Osteoblast (primary cell): Measurements from ENCODE around the gene CHN1. TPM values are rescaled to one million over a fixed set of nuclear protein-coding genes. Genes with fewer than 3 reads are reported as not detected.

Source experiments
- DNase-seq: peaks from one replicate; pipeline ENCODE4 v3.0.0; 2011; ENCODE audit warnings: low spot score, mixed read lengths; ENCODE audit not compliant: insufficient read length; ENCODE audit errors: missing footprints
- H2AFZ ChIP-seq: 2 replicates; pipeline ENCODE4 v1.6.0; 2011; ENCODE audit warnings: mild to moderate bottlenecking, low read length
- H3K27ac ChIP-seq: 2 replicates; pipeline ENCODE4 v1.5.1; 2011; ENCODE audit warnings: mild to moderate bottlenecking, low read depth, low read length, moderate library complexity
- H3K27me3 ChIP-seq: 2 replicates; pipeline ENCODE4 v1.6.0; 2012; ENCODE audit warnings: mild to moderate bottlenecking, control low read depth, inconsistent platforms, low read length, moderate library complexity; ENCODE audit not compliant: insufficient read depth
- H3K36me3 ChIP-seq: 2 replicates; pipeline ENCODE4 v1.5.1; 2011; ENCODE audit warnings: mild to moderate bottlenecking, low read length, control low read depth, moderate library complexity; ENCODE audit not compliant: insufficient read depth
- H3K4me1 ChIP-seq: 2 replicates; pipeline ENCODE4 v1.5.1; 2011; ENCODE audit warnings: mild to moderate bottlenecking, low read length, control low read depth, moderate library complexity; ENCODE audit not compliant: insufficient read depth
- H3K4me2 ChIP-seq: 2 replicates; pipeline ENCODE4 v1.6.0; 2011; ENCODE audit warnings: mild to moderate bottlenecking, low read length; ENCODE audit not compliant: insufficient read depth
- H3K4me3 ChIP-seq: fragments of 200-600 bp; sonication (generic); 3 replicates; pipeline ENCODE4 v1.5.1; 2012; ENCODE audit warnings: mild to moderate bottlenecking, low read length, inconsistent platforms; ENCODE audit not compliant: insufficient read depth
- H3K79me2 ChIP-seq: 2 replicates; pipeline ENCODE4 v1.6.0; 2012; ENCODE audit warnings: mild to moderate bottlenecking, low read length, control low read depth, inconsistent platforms; ENCODE audit not compliant: insufficient read depth
- H3K9me3 ChIP-seq: 2 replicates; pipeline ENCODE4 v1.5.1; 2011; ENCODE audit warnings: low read depth, low read length, control low read depth
- H4K20me1 ChIP-seq: 2 replicates; pipeline ENCODE4 v1.6.0; 2012; ENCODE audit warnings: mild to moderate bottlenecking, low read length, control low read depth; ENCODE audit not compliant: insufficient read depth
- CTCF ChIP-seq: IDR thresholded peaks from 2 replicates; pipeline ENCODE4 v1.5.1; 2011; ENCODE audit warnings: mild to moderate bottlenecking, low read depth, low read length, moderate library complexity; ENCODE audit errors: extremely low read depth
- total RNA-seq: library from RNA; depleted of rRNA; stranded (reverse); fragments of >200 nt; gene quantifications from 2 replicates; pipeline ENCODE4 v1.2.3, GENCODE V29; 2012

Gene CHN1
- total RNA-seq, 1 donor: 33.7 TPM

DNA sequence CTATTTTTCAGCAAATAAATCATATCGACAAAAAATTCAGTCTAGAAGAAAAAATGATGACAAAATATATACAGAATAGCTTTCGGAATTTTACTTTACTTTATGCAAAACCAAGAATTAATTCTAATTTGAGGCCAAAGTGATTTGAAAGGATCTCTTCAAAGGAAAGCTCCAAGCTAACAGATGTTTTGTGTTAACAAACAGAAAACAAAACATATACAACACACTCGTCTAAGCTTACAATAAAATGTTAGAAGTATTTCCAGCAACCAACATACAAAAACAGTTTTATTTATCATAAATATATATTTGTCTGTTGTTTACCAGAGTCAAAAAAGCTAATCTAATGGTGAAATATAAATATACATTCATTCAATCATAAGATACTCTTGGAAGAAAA is 122.8 kb downstream of the CHN1 start:
- Histone ChIP-seq H3K4me1 (no peaks in the 10 kb centered on the region), H3K27ac (no peak overlapping the region), H4K20me1 (no peaks in the 10 kb centered on the region), H3K4me3 (no peak overlapping the region), H3K36me3 (no peaks in the 10 kb centered on the region), H3K79me2 (no peaks in the 10 kb centered on the region), H3K27me3 (no peaks in the 10 kb centered on the region), H2AFZ (no peak overlapping the region), H3K4me2 (no peak overlapping the region), H3K9me3 (no peaks in the 10 kb centered on the region)
- DNase-seq: no peak
- TF ChIP-seq CTCF: no peak

GRCh38 chr2:174881678-174882077 is 123.5 kb downstream of the CHN1 start:
- H2AFZ ChIP-seq: peak overlapping the region; percentile 1
- no peak for DNase-seq
- no peaks in the 10 kb centered on the region for H4K20me1 ChIP-seq
- no peak overlapping the region for H3K27ac ChIP-seq
- no peaks in the 10 kb centered on the region for H3K9me3 ChIP-seq
- H3K36me3 ChIP-seq: no peaks in the 10 kb centered on the region
- H3K4me2 ChIP-seq: no peak overlapping the region
- H3K27me3 ChIP-seq: no peaks in the 10 kb centered on the region
- no peak for TF ChIP-seq CTCF
- no peaks in the 10 kb centered on the region for H3K79me2 ChIP-seq
- no peaks in the 10 kb centered on the region for H3K4me1 ChIP-seq
- no peak overlapping the region for H3K4me3 ChIP-seq

DNA sequence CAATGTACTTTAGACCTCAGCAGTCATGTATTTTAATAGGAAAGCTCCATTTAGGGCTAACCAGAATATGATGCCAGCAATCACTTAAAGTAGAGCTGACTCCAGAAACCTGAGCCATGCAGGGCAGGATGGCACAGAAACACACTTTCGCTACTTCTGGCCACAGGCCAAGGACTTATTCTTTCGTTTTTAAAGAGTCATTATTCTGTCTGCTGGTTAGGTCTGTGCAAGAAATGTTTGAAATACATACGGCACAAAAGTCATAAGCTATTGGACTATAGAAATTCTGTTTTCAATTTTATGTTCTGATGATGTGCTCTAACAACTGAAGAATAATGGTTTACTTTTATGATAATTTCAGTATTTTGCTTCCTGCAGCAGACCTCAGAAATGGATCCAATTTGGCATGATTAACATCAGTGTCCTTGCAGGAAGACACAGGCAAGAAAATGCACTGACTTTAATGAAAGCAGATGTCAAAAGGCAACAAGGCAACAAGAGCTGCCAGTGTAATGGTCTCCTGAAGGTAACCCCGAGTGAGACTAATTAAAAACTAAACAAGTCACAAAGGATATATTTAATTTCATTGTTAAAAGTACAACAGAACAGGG is 126.5 kb downstream of the CHN1 start:
- peak; percentile 52 for DNase-seq
- no peak overlapping the region for H3K27ac ChIP-seq

DNA sequence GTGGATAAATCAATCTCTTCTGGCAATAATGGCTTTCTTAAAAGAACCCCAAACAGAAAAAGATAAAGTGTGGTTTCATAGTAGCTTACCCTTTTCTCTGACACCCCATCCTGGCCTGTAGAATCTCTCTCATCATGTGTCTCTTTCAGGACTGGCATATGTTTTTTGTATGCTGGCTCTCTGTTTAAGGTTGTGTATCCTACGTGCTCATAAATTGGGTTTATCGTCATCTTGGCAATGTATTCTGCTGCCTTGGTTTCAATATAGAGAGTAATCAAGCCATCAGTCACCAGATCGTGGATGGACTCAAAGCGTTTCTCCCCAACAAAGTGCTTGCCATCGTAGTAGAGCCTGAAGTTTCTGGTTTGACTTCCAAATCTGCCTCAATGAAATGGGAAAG is 127.4 kb downstream of the CHN1 start:
- no peaks in the 10 kb centered on the region for H3K4me1 ChIP-seq
- H4K20me1 ChIP-seq: no peaks in the 10 kb centered on the region
- H3K36me3 ChIP-seq: no peaks in the 10 kb centered on the region
- no peak overlapping the region for H3K4me3 ChIP-seq
- no peaks in the 10 kb centered on the region for H3K9me3 ChIP-seq
- no peak overlapping the region for H3K4me2 ChIP-seq
- H3K27ac ChIP-seq: no peak overlapping the region
- TF ChIP-seq CTCF: no peak
- no peaks in the 10 kb centered on the region for H3K79me2 ChIP-seq
- no peak for DNase-seq
- no peaks in the 10 kb centered on the region for H3K27me3 ChIP-seq
- H2AFZ ChIP-seq: peak overlapping the region; percentile 44

More for the DNA sequence above, 126.5 kb downstream of the CHN1 start:
- H3K27me3 ChIP-seq: no peaks in the 10 kb centered on the region
- H3K79me2 ChIP-seq: no peaks in the 10 kb centered on the region
- H2AFZ ChIP-seq: peak overlapping the region; percentile 2
- H3K4me1 ChIP-seq: no peaks in the 10 kb centered on the region
- H3K9me3 ChIP-seq: no peaks in the 10 kb centered on the region
- H3K4me3 ChIP-seq: peak overlapping the region; percentile 50
- no peaks in the 10 kb centered on the region for H3K36me3 ChIP-seq
- no peak for TF ChIP-seq CTCF
- peak overlapping the region; percentile 61 for H3K4me2 ChIP-seq
- no peaks in the 10 kb centered on the region for H4K20me1 ChIP-seq
